KMS-11 (cell line): ENCODE results near the gene PPP1R2B.

Experiments used
- H2AFZ ChIP-seq: fragments of 200-600 bp; sonication (generic); 2 replicates; pipeline ENCODE4 v1.6.1; 2016; ENCODE audit warnings: antibody characterized with exemption, mixed run types, low read depth
- H3K27ac ChIP-seq: fragments of 200-600 bp; sonication (generic); 2 replicates; pipeline ENCODE4 v1.6.1; 2016; ENCODE audit warnings: mild to moderate bottlenecking, mixed run types
- H3K27me3 ChIP-seq: fragments of 200-600 bp; sonication (generic); 2 replicates; pipeline ENCODE4 v1.6.1; 2017; ENCODE audit warnings: mild to moderate bottlenecking, low read depth, mixed run types, moderate library complexity; ENCODE audit not compliant: insufficient read depth
- H3K36me3 ChIP-seq: fragments of 200-600 bp; sonication (generic); 2 replicates; pipeline ENCODE4 v1.6.1; 2017; ENCODE audit warnings: mild to moderate bottlenecking, mixed run types; ENCODE audit not compliant: insufficient read depth
- H3K4me1 ChIP-seq: fragments of 200-600 bp; sonication (generic); 2 replicates; pipeline ENCODE4 v1.6.1; 2016; ENCODE audit warnings: mild to moderate bottlenecking, low read depth, mixed run types; ENCODE audit not compliant: poor library complexity, severe bottlenecking
- H3K4me2 ChIP-seq: fragments of 200-600 bp; sonication (generic); 2 replicates; pipeline ENCODE4 v1.7.0; 2016; ENCODE audit warnings: mild to moderate bottlenecking, mixed run types
- H3K4me3 ChIP-seq: fragments of 200-600 bp; sonication (generic); IDR thresholded peaks from 2 replicates; pipeline ENCODE4 v1.6.1; 2017; ENCODE audit warnings: low read depth, low read length, mixed read lengths; ENCODE audit not compliant: insufficient read depth
- H3K79me2 ChIP-seq: fragments of 200-600 bp; sonication (generic); 2 replicates; pipeline ENCODE4 v1.6.1; 2016; ENCODE audit warnings: low read depth, mixed run types; ENCODE audit not compliant: insufficient read depth
- H3K9ac ChIP-seq: fragments of 200-600 bp; sonication (generic); 2 replicates; pipeline ENCODE4 v1.6.1; 2016; ENCODE audit warnings: mild to moderate bottlenecking, mixed run types
- H4K20me1 ChIP-seq: fragments of 200-600 bp; sonication (generic); 2 replicates; pipeline ENCODE4 v1.6.1; 2016; ENCODE audit warnings: mild to moderate bottlenecking, mixed run types; ENCODE audit not compliant: insufficient read depth
- CTCF ChIP-seq: fragments of 200-600 bp; sonication (generic); conservative IDR thresholded peaks from 2 replicates; pipeline ENCODE4 v1.6.1; 2017; ENCODE audit warnings: low read depth, mild to moderate bottlenecking, antibody characterized with exemption, low read length, moderate library complexity, mixed read lengths

The PPP1R2B gene

GRCh38 chr5:156896546-156896945 is 46.5 kb downstream of the PPP1R2B start:
- no peaks in the 10 kb centered on the region for H3K79me2 ChIP-seq
- H4K20me1 ChIP-seq, result no peaks in the 10 kb centered on the region
- no peak overlapping the region for H2AFZ ChIP-seq
- peaks cover 34% of the 10 kb centered on the region for H3K4me1 ChIP-seq
- no peak overlapping the region for H3K4me2 ChIP-seq
- no peaks in the 10 kb centered on the region for H3K27me3 ChIP-seq
- TF ChIP-seq CTCF, result no peak
- no peak overlapping the region for H3K4me3 ChIP-seq
- H3K27ac ChIP-seq, result no peak overlapping the region
- H3K9ac ChIP-seq, result no peak overlapping the region
- no peaks in the 10 kb centered on the region for H3K36me3 ChIP-seq
